Nephron (organoid): ENCODE data around the gene MRPL1.
"Not testable (repeated sequence)": the region's sequence is repeated elsewhere in the genome, so short reads cannot be mapped to it uniquely, and the experiment has no call there.

ENCODE experiments used
- H3K27ac Mint-ChIP-seq, 3 experiments: 2 replicates each; pipeline ENCODE4 v1.8.0; 2020; ENCODE audit warnings: mixed read lengths in 3 of 3, mild to moderate bottlenecking in 2 of 3, moderate library complexity in 1 of 3
- H3K27me3 Mint-ChIP-seq: 2 replicates; pipeline ENCODE4 v1.8.0; 2021; ENCODE audit warnings: low read depth, mild to moderate bottlenecking, moderate library complexity, mixed read lengths
- H3K36me3 Mint-ChIP-seq: 2 replicates; pipeline ENCODE4 v1.8.0; 2020; ENCODE audit warnings: low read depth, mixed read lengths
- H3K4me1 Mint-ChIP-seq: 2 replicates; pipeline ENCODE4 v1.8.0; 2020; ENCODE audit warnings: mixed read lengths
- H3K4me3 Mint-ChIP-seq, 3 experiments: 2 replicates each; pipeline ENCODE4 v1.8.0; 2020; ENCODE audit warnings: mild to moderate bottlenecking in 3 of 3, mixed read lengths in 3 of 3, moderate library complexity in 2 of 3
- H3K9me3 Mint-ChIP-seq: 2 replicates; pipeline ENCODE4 v1.8.0; 2020; ENCODE audit warnings: mixed read lengths
- CTCF ChIP-seq, 3 experiments: fragments of 200-600 bp; sonication (generic); IDR thresholded peaks; one replicate each; pipeline ENCODE4 v1.5.0; 2021; ENCODE audit warnings: antibody characterized with exemption in 3 of 3; ENCODE audit not compliant: unreplicated experiment in 3 of 3

Gene MRPL1

DNA sequence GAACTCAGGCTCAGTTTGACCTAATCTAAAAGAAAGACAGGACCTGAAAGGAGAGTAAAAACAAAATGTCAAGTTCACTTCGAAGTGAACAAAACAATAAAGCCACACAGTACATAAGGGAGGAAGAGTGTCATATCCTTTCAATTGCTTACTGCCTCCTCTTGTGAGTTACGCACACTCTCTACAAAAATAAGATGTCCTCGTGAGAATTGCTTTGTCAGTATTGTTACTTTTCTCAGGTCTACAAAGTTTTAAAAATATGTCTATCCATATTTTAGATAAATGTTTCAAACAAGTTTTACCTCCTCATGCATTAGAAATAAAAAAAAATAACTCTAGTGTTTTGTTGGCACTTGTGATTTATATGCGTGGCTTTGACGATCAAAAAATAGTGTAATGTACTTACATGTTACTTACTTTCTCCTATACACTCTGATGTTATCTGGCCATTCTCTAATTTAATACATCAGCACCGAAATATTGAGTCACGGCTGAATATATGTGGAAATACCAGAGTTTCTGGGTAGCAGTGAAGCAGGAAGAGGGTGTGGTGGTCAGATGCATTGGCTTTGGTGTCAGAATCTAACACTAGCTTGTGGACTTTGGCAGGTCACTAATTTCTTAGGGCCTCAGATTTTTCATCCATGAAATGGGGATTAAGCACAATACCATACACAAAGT is 8.1 kb upstream of the MRPL1 start:
- Mint-ChIP-seq H3K4me1 (peaks cover 20% of the 10 kb centered on the region), H3K27me3 (no peaks in the 10 kb centered on the region), H3K36me3 (no peaks in the 10 kb centered on the region), H3K4me3 (no peak overlapping the region), H3K27ac (no peak overlapping the region), H3K9me3 (no peaks in the 10 kb centered on the region)
- TF ChIP-seq CTCF (IDR thresholded peaks at IDR 0.05; ENCODE audit: unreplicated experiment in 3 of 3): no peak

DNA sequence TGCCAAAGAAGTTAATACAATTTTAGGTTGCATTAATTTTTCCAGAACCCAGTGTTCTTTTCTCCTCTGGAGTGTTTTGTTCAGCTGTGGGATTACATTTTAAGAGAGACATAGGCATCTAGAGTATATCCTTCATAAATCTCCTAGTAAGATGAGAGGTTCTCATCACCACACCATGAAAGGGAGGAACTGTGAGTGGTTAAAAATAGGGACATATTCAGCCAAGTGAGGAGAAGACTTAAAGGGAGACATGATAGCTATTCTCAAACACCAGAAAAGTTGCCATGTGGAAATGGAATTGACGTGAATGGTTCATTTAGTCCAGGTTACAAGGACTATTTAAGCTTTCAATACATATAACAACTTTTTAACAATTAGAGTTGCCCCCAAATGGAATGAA is 6.5 kb upstream of the MRPL1 start:
- H3K9me3 Mint-ChIP-seq: no peaks in the 10 kb centered on the region
- H3K27ac Mint-ChIP-seq: peak overlapping the region in 2 of 3 experiments; percentile 5 to 11
- no peaks in the 10 kb centered on the region for H3K36me3 Mint-ChIP-seq
- peaks cover 20% of the 10 kb centered on the region for H3K4me1 Mint-ChIP-seq
- TF ChIP-seq CTCF (IDR thresholded peaks at IDR 0.05; ENCODE audit: unreplicated experiment in 3 of 3): no peak
- no peaks in the 10 kb centered on the region for H3K27me3 Mint-ChIP-seq
- peak overlapping the region in 1 of 3 experiments; percentile 14 for H3K4me3 Mint-ChIP-seq

DNA sequence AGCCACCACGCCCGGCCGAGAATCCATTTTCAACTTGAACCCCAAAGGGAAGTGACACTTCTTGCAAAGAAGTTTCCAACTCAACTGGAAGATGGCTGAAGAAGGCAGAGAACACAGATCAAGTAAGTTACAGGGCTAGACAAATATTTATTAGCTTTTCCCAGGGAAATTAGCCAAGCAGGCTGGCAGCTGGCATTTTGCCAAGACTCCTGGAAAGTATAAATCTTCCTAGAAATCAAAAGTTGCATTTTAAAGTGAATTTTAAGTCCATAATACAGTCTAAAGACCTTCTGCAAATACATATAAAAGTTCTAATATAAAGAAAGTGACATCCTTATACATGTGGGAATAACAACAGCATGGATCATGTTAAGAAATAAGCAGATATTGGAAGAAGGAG is 3.4 kb upstream of the MRPL1 start:
- TF ChIP-seq CTCF (IDR thresholded peaks at IDR 0.05; ENCODE audit: unreplicated experiment in 3 of 3): no peak
- Mint-ChIP-seq H3K27ac (no peak overlapping the region), H3K4me1 (peaks cover 32% of the 10 kb centered on the region), H3K9me3 (no peaks in the 10 kb centered on the region), H3K27me3 (no peaks in the 10 kb centered on the region), H3K36me3 (no peaks in the 10 kb centered on the region), H3K4me3 (no peak overlapping the region)

DNA sequence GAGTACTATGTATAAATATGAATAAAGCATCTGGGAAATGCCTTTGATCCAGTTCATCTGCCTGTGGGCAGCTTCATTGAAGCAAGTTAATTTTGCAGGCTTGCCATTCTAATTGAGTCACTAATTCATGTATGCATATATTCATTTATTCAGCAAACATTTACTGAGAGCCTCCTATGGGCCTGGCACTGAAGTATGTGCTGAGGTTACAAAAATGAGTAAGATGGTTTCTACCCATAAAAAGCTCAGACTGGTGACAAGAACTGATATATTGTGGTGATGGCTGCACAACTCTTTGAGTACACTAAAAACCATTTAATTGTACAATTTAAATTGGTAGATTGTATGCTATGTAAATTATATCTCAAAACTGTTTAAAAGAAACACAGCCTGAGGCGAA is 1.1 kb upstream of the MRPL1 start:
- no peaks in the 10 kb centered on the region for H3K9me3 Mint-ChIP-seq
- H3K36me3 Mint-ChIP-seq: peaks cover 8% of the 10 kb centered on the region
- no peaks in the 10 kb centered on the region for H3K27me3 Mint-ChIP-seq
- TF ChIP-seq CTCF (IDR thresholded peaks at IDR 0.05; ENCODE audit: unreplicated experiment in 3 of 3): no peak
- peak overlapping the region; percentile 100 for H3K27ac Mint-ChIP-seq
- H3K4me1 Mint-ChIP-seq: peaks cover 33% of the 10 kb centered on the region
- peak overlapping the region; percentile 93 to 96 (median 94) for H3K4me3 Mint-ChIP-seq

- H3K9me3 Mint-ChIP-seq, H3K27me3 Mint-ChIP-seq: not testable (repeated sequence)
- Mint-ChIP-seq H3K4me1 (peaks cover 22% of the 10 kb centered on the region), H3K27ac (peak overlapping the region; percentile 100), H3K4me3 (peak overlapping the region; percentile 93 to 96 (median 94)), H3K36me3 (peaks cover 11% of the 10 kb centered on the region)
Measured at GRCh38 chr4:77863341-77863740, 711 bp downstream of the MRPL1 start.

DNA sequence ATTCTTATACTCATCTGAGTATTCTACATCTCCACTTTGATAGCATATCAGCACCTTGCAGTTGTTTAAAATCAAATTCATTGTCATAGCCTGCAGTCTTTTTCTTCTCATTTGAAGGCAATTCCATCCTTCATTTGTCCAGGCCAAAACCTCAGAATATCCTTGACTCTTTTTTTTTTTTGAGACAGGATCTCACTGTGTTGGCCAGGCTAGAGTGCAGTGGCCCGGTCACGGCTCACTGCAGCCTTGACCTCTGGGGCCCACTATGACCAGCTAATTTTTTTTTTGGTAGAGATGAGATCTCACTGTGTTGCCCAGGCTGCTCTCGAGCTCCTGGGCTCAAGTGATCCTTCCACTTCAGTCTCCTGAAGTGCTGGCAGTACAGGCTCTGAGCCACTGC is 2.6 kb downstream of the MRPL1 start:
- Mint-ChIP-seq H3K4me3 (peak overlapping the region; percentile 41 to 83 (median 49)), H3K36me3 (peaks cover 17% of the 10 kb centered on the region), H3K4me1 (peaks cover 20% of the 10 kb centered on the region), H3K9me3 (no peaks in the 10 kb centered on the region), H3K27ac (peak overlapping the region in 1 of 3 experiments; percentile 61), H3K27me3 (no peaks in the 10 kb centered on the region)
- TF ChIP-seq CTCF (IDR thresholded peaks at IDR 0.05; ENCODE audit: unreplicated experiment in 3 of 3): no peak
